GM19467 (cell line): ENCODE data around the gene WTAP.
"Not testable (repeated sequence)": the region's sequence is repeated elsewhere in the genome, so short reads cannot be mapped to it uniquely, and the experiment has no call there.

Experiments used
- ATAC-seq: cut with Tn5 transposase; IDR thresholded peaks from one replicate; pipeline ENCODE4 v1.9.1; 2021; ENCODE audit warnings: mild to moderate bottlenecking, moderate library complexity; ENCODE audit not compliant: unreplicated experiment

The WTAP gene

GRCh38 chr6:159760602-159761057, 33.3 kb downstream of the WTAP start:
- ATAC-seq, result no peak

- ATAC-seq, result peak; percentile 0
These were observed 34.0 kb downstream of the WTAP start for GRCh38 chr6:159761129-159761872.

- peak; percentile 99 for ATAC-seq
These were observed 34.8 kb downstream of the WTAP start, which contains the start of gene ACAT2 for GRCh38 chr6:159761873-159762680. TSS of gene ACAT2 (plus strand) at chr6:159762045. CDS start at chr6:159762088, 43 bp downstream.

- ATAC-seq, result no peak
These were observed 35.5 kb downstream of the WTAP start for GRCh38 chr6:159762681-159763293.

- ATAC-seq, result no peak
These were observed 39.6 kb downstream of the WTAP start for GRCh38 chr6:159766906-159767305.

- no peak for ATAC-seq
These were observed 42.2 kb downstream of the WTAP start for GRCh38 chr6:159769470-159769869.

- no peak for ATAC-seq
These were observed 44.9 kb downstream of the WTAP start for GRCh38 chr6:159772196-159772595.

- ATAC-seq, result no peak
These were observed 50.1 kb downstream of the WTAP start for GRCh38 chr6:159777240-159777904.

- ATAC-seq, result no peak
These were observed 50.8 kb downstream of the WTAP start for GRCh38 chr6:159778131-159778530.

- ATAC-seq, result no peak
These were observed 51.3 kb downstream of the WTAP start for GRCh38 chr6:159778542-159779103.

- ATAC-seq, result no peak
These were observed 61.0 kb downstream of the WTAP start for GRCh38 chr6:159788276-159788675.

- no peak for ATAC-seq
These were observed 61.6 kb downstream of the WTAP start for GRCh38 chr6:159788753-159789376.

- peak; percentile 69 for ATAC-seq
These were observed 62.3 kb downstream of the WTAP start, which contains the start of gene TCP1 for GRCh38 chr6:159789377-159790148. TSS of gene TCP1 (minus strand) at chr6:159789602. CDS start at chr6:159789468, 134 bp downstream.

- ATAC-seq, result peak; percentile 87
These were observed 63.0 kb downstream of the WTAP start, which contains the start of gene MRPL18 for GRCh38 chr6:159790149-159790955. TSS of gene MRPL18 (plus strand) at chr6:159790467. CDS start at chr6:159790588, 121 bp downstream.

GRCh38 chr6:159790956-159791598, 63.8 kb downstream of the WTAP start:
- no peak for ATAC-seq

- ATAC-seq, result not testable (repeated sequence)
These were observed 67.7 kb downstream of the WTAP start for GRCh38 chr6:159794976-159795375.

- ATAC-seq, result no peak
These were observed 70.2 kb downstream of the WTAP start for GRCh38 chr6:159797554-159797953.
